22Rv1 (cell line): ENCODE results near the gene EPS15.

Experiments used
- ZFX ChIP-seq: fragments of 450-650 bp; IDR thresholded peaks from 2 replicates; pipeline ENCODE4 v1.6.1; 2017; ENCODE audit warnings: antibody characterized with exemption, borderline replicate concordance
- TF ChIP-seq, protein P1 (sequence below): fragments of 450-650 bp; IDR thresholded peaks from 2 replicates; pipeline ENCODE4 v1.5.1; 2017; ENCODE audit warnings: mild to moderate bottlenecking

DNA sequence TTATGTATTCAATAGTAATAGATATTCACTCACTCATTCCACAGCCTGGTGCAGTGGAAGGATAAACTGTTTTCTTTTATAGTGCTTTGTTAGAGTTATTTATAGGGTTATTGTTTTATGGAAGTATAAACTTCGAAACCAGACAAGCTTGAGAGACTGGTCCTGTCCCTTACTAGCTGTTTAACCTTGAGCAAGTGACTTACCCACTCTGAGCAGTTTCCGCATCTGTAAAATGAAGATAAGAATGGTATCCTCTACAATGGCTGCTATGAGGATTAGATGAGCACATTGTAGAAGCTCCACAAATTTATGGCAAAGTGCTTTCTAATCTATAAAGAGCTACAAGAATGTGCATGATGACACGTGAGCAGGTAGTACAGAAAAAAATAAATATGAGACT lies 30.8 kb upstream of the EPS15 start:
- TF ChIP-seq, protein P1, sequence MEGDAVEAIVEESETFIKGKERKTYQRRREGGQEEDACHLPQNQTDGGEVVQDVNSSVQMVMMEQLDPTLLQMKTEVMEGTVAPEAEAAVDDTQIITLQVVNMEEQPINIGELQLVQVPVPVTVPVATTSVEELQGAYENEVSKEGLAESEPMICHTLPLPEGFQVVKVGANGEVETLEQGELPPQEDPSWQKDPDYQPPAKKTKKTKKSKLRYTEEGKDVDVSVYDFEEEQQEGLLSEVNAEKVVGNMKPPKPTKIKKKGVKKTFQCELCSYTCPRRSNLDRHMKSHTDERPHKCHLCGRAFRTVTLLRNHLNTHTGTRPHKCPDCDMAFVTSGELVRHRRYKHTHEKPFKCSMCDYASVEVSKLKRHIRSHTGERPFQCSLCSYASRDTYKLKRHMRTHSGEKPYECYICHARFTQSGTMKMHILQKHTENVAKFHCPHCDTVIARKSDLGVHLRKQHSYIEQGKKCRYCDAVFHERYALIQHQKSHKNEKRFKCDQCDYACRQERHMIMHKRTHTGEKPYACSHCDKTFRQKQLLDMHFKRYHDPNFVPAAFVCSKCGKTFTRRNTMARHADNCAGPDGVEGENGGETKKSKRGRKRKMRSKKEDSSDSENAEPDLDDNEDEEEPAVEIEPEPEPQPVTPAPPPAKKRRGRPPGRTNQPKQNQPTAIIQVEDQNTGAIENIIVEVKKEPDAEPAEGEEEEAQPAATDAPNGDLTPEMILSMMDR: no peak
- no peak for TF ChIP-seq ZFX
